ENCODE data around the gene SPCS2. TPM values are rescaled to one million over a fixed set of nuclear protein-coding genes. Genes with fewer than 3 reads are reported as not detected.

Gene SPCS2
- total RNA-seq, 2 experiments from 2014 or later, result 36.5 to 42.9 TPM

GRCh38 chr11:74942073-74942759, 6.8 kb upstream of the SPCS2 start:
- peaks cover 4% of the 10 kb centered on the region for H3K4me1 ChIP-seq (ENCODE audit: insufficient read depth, low read length)
- H3K36me3 ChIP-seq (ENCODE audit: insufficient read depth, low read length), result peaks cover 73% of the 10 kb centered on the region
- ATAC-seq (ENCODE audit: poor library complexity), result no peak
- H3K9me3 Mint-ChIP-seq, result no peaks in the 10 kb centered on the region
- H3K4me1 Mint-ChIP-seq (ENCODE audit: low read depth), result peaks cover 5% of the 10 kb centered on the region
- no peaks in the 10 kb centered on the region for H3K27me3 Mint-ChIP-seq
- ChIA-PET CTCF (no interaction called here), POLR2A (no interaction called here)
- H3K4me3 ChIP-seq (ENCODE audit: low read length), result no peak overlapping the region
- H3K27ac ChIP-seq (ENCODE audit: low read depth in 1 of 2, low read length in 2 of 2), result no peak overlapping the region
- H3K4me3 Mint-ChIP-seq, result no peak overlapping the region
- peaks cover 64% of the 10 kb centered on the region for H3K36me3 Mint-ChIP-seq (ENCODE audit: low read depth)
- DNase-seq, result no peak
- H3K9me3 ChIP-seq (ENCODE audit: control insufficient read depth in 1 of 2, insufficient read depth in 1 of 2, low read length in 2 of 2), result no peaks in the 10 kb centered on the region
- no peaks in the 10 kb centered on the region for H3K27me3 ChIP-seq (ENCODE audit: control insufficient read depth in 1 of 2, insufficient read depth in 2 of 2, low read length in 2 of 2)
- intact Hi-C loops (cut with DNase I, micrococcal nuclease), result loop anchor here in 1 of 2 experiments (10.0 kb wide), 1 partner anchor 1347 kb away; the partner anchor contains the start of gene FAM168A
- no peak overlapping the region for H3K27ac Mint-ChIP-seq
- no peak for TF ChIP-seq CTCF (IDR thresholded peaks at IDR 0.05)

- peak overlapping the region; percentile 70 to 76 for H3K27ac ChIP-seq (ENCODE audit: low read depth in 1 of 2, low read length in 2 of 2)
- H3K36me3 Mint-ChIP-seq (ENCODE audit: low read depth), result peaks cover 57% of the 10 kb centered on the region
- H3K9me3 Mint-ChIP-seq, result no peaks in the 10 kb centered on the region
- TF ChIP-seq CTCF (IDR thresholded peaks at IDR 0.05), result no peak
- H3K9me3 ChIP-seq (ENCODE audit: control insufficient read depth in 1 of 2, insufficient read depth in 1 of 2, low read length in 2 of 2), result no peaks in the 10 kb centered on the region
- H3K36me3 ChIP-seq (ENCODE audit: insufficient read depth, low read length), result peaks cover 23% of the 10 kb centered on the region
- peaks cover 59% of the 10 kb centered on the region for H3K4me1 Mint-ChIP-seq (ENCODE audit: low read depth)
- H3K4me1 ChIP-seq (ENCODE audit: insufficient read depth, low read length), result peaks cover 35% of the 10 kb centered on the region
- no peaks in the 10 kb centered on the region for H3K27me3 ChIP-seq (ENCODE audit: control insufficient read depth in 1 of 2, insufficient read depth in 2 of 2, low read length in 2 of 2)
- H3K27ac Mint-ChIP-seq, result peak overlapping the region; percentile 90
- H3K4me3 ChIP-seq (ENCODE audit: low read length), result peak overlapping the region; percentile 85
- peak overlapping the region; percentile 96 for H3K4me3 Mint-ChIP-seq
- DNase-seq, result no peak
- no peaks in the 10 kb centered on the region for H3K27me3 Mint-ChIP-seq
- ChIA-PET CTCF (interaction anchor here (0.9 to 1.1 kb wide), 3 partner anchors 16 to 293 kb away, joined by 3 read pairs; no protein-coding TSS in a partner anchor), POLR2A (interaction anchor here (1.4 to 2.5 kb wide), 3 partner anchors 41 to 455 kb away, joined by 6 to 22 read pairs (median 8); partner anchors contain the start of genes LIPT2 and NEU3)
- intact Hi-C loops (cut with DNase I, micrococcal nuclease), result loop anchor here (2.0 to 10.0 kb wide), 4 partner anchors 39 to 1354 kb away; partner anchors contain the start of genes FAM168A (in 1 of the 2), LIPT2 (in 1 of the 2), NEU3 (in 1 of the 2) and RPS3 (in 1 of the 2)
- ATAC-seq (ENCODE audit: poor library complexity), result peak; percentile 18
Measured at GRCh38 chr11:74948546-74948897, 544 bp upstream of the SPCS2 start.

GRCh38 chr11:74949753-74950137, 679 bp downstream of the SPCS2 start:
- no peaks in the 10 kb centered on the region for H3K9me3 ChIP-seq (ENCODE audit: control insufficient read depth in 1 of 2, insufficient read depth in 1 of 2, low read length in 2 of 2)
- H3K4me3 Mint-ChIP-seq, result peak overlapping the region; percentile 96
- peak in 1 of 14 experiments; percentile 10 for DNase-seq
- peaks cover 58% of the 10 kb centered on the region for H3K36me3 Mint-ChIP-seq (ENCODE audit: low read depth)
- H3K4me1 ChIP-seq (ENCODE audit: insufficient read depth, low read length), result peaks cover 35% of the 10 kb centered on the region
- H3K27me3 ChIP-seq (ENCODE audit: control insufficient read depth in 1 of 2, insufficient read depth in 2 of 2, low read length in 2 of 2), result no peaks in the 10 kb centered on the region
- intact Hi-C loops (cut with DNase I, micrococcal nuclease), result loop anchor here (1.0 to 10.0 kb wide), 7 partner anchors 37 to 1355 kb away; partner anchors contain the start of genes C2CD3 (in 1 of the 2), FAM168A (in 1 of the 2), LIPT2 (in 1 of the 2) and NEU3 (in 1 of the 2)
- no peaks in the 10 kb centered on the region for H3K9me3 Mint-ChIP-seq
- H3K27ac ChIP-seq (ENCODE audit: low read depth in 1 of 2, low read length in 2 of 2), result peak overlapping the region in 1 of 2 donors; percentile 76
- peak overlapping the region; percentile 90 for H3K27ac Mint-ChIP-seq
- TF ChIP-seq CTCF (IDR thresholded peaks at IDR 0.05), result no peak
- H3K36me3 ChIP-seq (ENCODE audit: insufficient read depth, low read length), result peaks cover 22% of the 10 kb centered on the region
- no peak for ATAC-seq (ENCODE audit: poor library complexity)
- POLR2A ChIA-PET, result interaction anchor here (1.1 to 2.5 kb wide), 4 partner anchors 11 to 457 kb away, joined by 3 to 22 read pairs (median 7); partner anchors contain the start of genes LIPT2 and NEU3
- H3K27me3 Mint-ChIP-seq, result no peaks in the 10 kb centered on the region
- peak overlapping the region; percentile 85 for H3K4me3 ChIP-seq (ENCODE audit: low read length)
- peaks cover 71% of the 10 kb centered on the region for H3K4me1 Mint-ChIP-seq (ENCODE audit: low read depth)
- CTCF ChIA-PET, result interaction anchor here (0.8 kb wide), 1 partner anchor 299 kb away, joined by 3 read pairs; no protein-coding TSS in a partner anchor

All from CD4-positive, alpha-beta T cell (primary cell).